GM10266 (cell line): ENCODE results near the gene DNASE1L2.
"Not testable (repeated sequence)": the region's sequence is repeated elsewhere in the genome, so short reads cannot be mapped to it uniquely, and the experiment has no call there.

Experiments
- DNase-seq: peaks from one replicate; pipeline ENCODE4 v3.0.0; 2012; ENCODE audit errors: extremely low spot score
- TF ChIP-seq, protein P1 (sequence below): IDR thresholded peaks from 2 replicates; pipeline ENCODE4 v1.5.1; 2012; ENCODE audit warnings: mild to moderate bottlenecking, low read depth; ENCODE audit not compliant: control insufficient read depth, insufficient read depth; ENCODE audit errors: missing control alignments

Gene DNASE1L2

DNA sequence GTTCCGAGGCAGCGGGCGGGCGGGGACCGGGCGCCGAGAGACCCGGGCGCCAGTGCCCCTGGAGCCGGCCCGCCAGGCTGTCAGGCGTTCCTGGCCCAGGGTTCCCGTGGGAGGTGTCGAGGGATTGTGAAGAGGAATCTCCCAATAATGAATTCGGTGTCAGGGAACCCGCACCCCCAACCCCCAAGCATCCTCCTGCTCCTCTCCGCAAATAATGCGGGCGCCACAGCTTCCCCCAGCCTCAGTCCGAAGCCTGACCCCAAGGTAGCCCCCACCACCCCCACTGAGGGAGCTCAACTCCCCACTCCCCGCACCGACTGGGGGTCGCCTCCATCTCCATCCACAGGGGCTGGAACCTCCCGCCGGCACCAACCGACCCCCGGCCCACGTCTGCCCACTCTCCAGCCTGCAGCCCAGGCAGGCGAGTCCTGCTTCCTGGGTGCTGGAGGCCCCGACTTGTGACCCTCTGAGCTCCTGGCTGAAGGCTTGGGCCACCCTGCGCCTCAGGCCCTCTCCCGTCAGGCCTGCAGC is 39.2 kb upstream of the DNASE1L2 start:
- DNase-seq, result no peak
- TF ChIP-seq, protein P1, sequence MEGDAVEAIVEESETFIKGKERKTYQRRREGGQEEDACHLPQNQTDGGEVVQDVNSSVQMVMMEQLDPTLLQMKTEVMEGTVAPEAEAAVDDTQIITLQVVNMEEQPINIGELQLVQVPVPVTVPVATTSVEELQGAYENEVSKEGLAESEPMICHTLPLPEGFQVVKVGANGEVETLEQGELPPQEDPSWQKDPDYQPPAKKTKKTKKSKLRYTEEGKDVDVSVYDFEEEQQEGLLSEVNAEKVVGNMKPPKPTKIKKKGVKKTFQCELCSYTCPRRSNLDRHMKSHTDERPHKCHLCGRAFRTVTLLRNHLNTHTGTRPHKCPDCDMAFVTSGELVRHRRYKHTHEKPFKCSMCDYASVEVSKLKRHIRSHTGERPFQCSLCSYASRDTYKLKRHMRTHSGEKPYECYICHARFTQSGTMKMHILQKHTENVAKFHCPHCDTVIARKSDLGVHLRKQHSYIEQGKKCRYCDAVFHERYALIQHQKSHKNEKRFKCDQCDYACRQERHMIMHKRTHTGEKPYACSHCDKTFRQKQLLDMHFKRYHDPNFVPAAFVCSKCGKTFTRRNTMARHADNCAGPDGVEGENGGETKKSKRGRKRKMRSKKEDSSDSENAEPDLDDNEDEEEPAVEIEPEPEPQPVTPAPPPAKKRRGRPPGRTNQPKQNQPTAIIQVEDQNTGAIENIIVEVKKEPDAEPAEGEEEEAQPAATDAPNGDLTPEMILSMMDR, result no peak

DNA sequence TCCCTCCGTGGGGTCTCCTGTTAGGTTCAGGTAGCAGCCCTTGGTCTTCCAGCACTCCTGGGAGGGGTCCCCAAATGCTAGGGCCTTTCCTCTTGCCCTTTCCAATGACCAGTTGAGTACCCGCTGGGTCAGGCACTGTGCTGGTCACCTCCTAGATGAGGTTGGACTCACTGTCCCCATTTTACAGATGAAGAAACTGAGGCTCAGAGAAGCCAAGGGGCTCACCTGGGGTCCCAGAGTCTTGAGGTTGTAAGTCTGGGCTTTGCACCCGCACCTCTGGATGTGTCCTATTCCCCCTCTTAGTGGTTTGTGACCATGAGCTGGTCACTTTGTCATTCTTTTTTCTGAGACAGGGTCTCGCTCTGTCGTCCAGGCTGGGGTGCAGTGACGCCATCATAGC is 38.5 kb upstream of the DNASE1L2 start:
- DNase-seq, result no peak
- TF ChIP-seq, protein P1, result no peak

DNA sequence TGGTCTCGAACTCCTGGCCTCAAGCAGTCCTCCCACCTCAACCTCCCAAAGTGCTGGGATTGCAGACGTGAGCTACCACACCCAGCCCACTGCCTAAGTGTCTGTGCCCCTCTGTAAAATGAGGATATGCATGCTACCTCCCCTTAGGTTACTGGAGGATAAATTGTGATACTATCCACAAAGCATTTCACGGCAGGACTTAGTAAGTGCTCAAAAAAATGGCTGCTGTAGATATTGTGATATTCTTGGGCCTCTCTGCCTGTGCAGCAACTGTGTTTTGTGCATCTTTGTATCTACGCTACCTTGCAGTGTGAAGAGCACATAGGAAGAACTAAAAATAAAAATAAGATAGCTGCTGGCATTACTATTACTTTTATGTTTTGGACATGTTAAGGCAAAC is 38.0 kb upstream of the DNASE1L2 start:
- TF ChIP-seq, protein P1, result no peak
- DNase-seq, result no peak

DNA sequence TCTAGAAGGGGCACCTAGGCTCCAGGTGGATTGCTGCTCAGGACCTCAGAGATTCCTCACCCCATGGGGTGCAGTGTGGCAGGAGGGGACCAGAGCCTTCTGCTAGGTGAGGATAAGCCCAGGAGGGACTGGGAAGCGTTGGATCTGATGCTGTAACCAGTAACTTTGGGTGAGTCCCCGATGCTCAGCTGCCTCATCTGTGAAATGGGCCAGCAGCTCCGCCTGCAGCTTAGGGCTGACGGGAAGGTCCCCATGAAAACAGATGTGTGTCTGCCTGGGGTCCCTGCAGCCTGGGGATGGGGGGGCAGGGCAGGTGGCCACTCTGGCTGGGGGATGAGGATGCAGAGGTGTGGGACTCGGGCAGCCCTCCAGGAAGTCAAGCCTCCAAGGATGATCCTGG is 37.1 kb upstream of the DNASE1L2 start:
- TF ChIP-seq, protein P1, result no peak

DNA sequence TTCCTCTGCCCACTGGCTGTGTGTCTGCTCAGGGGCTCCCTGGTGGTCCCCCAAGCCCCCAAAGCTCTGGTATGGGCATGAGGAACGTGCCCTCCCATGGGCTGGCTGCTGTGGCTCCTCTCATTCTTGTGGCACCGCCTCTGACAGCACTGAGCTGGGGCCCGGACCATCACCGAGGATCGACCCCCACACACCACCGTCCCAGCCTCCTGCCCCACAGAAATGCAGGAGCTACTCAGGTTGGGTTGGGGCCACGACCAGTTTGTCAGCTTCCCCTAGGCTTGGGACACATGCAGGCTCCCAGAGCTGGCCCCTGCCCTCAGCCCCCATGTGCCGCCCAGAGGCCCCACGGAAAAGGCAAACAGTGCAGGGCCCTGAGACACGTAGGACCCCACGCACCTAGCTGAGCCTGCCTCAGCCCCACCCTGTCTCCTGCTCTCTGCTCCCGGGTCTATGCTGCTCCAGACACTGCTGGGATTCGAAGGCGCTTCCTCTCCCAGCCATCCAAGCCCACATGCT is 36.6 kb upstream of the DNASE1L2 start:
- TF ChIP-seq, protein P1, result no peak
- DNase-seq, result no peak

More for the DNA sequence above, 37.1 kb upstream of the DNASE1L2 start:
- DNase-seq, result no peak

DNA sequence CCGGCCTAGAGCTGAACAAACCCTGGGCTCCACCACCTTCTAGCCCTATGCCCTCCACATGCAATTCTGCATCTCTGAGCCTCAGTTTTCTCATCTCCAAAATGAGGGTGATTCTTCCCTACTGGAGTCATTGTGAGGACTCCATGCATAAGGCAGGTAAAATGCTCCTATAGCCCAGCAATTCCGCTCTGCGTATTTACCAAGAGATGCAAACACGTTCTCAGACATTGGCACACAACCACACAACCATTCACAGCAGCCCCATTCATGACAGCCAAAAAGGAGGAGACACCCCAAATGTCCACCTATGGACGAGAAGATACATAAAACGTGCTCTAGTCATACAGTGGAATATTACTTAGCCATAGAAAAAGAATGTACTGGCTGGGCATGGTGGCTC is 35.9 kb upstream of the DNASE1L2 start:
- TF ChIP-seq, protein P1, result no peak

DNA sequence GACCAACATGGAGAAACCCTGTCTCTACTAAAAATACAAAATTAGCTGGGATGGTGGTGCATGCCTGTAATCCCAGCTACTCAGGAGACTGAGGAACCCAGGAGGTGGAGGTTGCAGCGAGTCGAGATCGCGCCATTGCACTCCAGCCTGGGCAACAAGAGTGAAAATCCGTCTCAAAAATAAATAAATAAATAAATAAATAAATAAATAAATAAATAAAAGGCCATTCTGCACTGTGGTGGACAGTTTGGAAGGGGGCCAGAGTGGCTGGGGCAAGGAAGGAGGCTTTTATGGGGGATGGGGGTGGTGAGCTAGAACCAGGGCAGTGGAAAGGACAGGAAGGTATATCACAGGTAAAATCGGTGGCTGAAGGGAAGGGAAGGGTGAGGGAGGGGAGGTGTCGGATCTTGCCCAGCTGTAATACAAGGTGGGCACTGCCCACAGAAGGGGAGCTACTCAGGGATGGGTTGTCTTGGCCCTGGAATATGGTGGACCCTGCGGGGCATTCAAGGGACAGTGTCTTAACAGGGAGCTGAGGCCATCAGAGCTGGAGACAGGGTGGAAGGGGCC is 33.0 kb upstream of the DNASE1L2 start:
- not testable (repeated sequence) for DNase-seq

More for the DNA sequence above, 35.9 kb upstream of the DNASE1L2 start:
- no peak for DNase-seq
